Neural progenitor cell (in vitro differentiated cells): ENCODE measurements around the gene SLCO1B1. TPM values are rescaled to one million over a fixed set of nuclear protein-coding genes. Genes with fewer than 3 reads are reported as not detected.

Source experiments
- DNase-seq: peaks from one replicate; pipeline ENCODE4 v3.0.0-alpha.2; 2016; ENCODE audit warnings: low spot score
- H2AFZ ChIP-seq: fragments of 200-600 bp; sonication (generic); replicated peaks from 2 replicates; pipeline ENCODE4 v1.6.1; 2016; ENCODE audit warnings: antibody characterized with exemption
- H3F3A ChIP-seq: fragments of 200-600 bp; sonication (generic); 2 replicates; pipeline ENCODE4 v1.6.1; 2016; ENCODE audit warnings: antibody characterized with exemption, low read depth
- H3K27ac ChIP-seq: fragments of 200-600 bp; sonication (generic); 2 replicates; pipeline ENCODE4 v1.5.1; 2016; ENCODE audit warnings: mild to moderate bottlenecking
- H3K27me3 ChIP-seq: fragments of 200-600 bp; sonication (generic); 2 replicates; pipeline ENCODE4 v1.6.1; 2016; ENCODE audit warnings: mild to moderate bottlenecking, moderate library complexity
- H3K36me3 ChIP-seq: fragments of 200-600 bp; sonication (generic); 2 replicates; pipeline ENCODE4 v1.5.1; 2016
- H3K4me1 ChIP-seq: fragments of 200-600 bp; sonication (generic); 2 replicates; pipeline ENCODE4 v1.6.1; 2016; ENCODE audit warnings: mixed run types
- H3K4me2 ChIP-seq: fragments of 200-600 bp; sonication (generic); 2 replicates; pipeline ENCODE4 v1.6.1; 2016
- H3K4me3 ChIP-seq: fragments of 200-600 bp; sonication (generic); 2 replicates; pipeline ENCODE4 v1.5.1; 2016
- H3K79me2 ChIP-seq: fragments of 200-600 bp; sonication (generic); 2 replicates; pipeline ENCODE4 v1.6.1; 2016; ENCODE audit warnings: low read depth
- H3K9ac ChIP-seq: fragments of 200-600 bp; sonication (generic); 2 replicates; pipeline ENCODE4 v1.6.1; 2016
- H3K9me3 ChIP-seq: fragments of 200-600 bp; sonication (generic); 2 replicates; pipeline ENCODE4 v1.5.1; 2016; ENCODE audit warnings: low read depth
- H4K20me1 ChIP-seq: fragments of 200-600 bp; sonication (generic); 2 replicates; pipeline ENCODE4 v1.6.1; 2016; ENCODE audit warnings: low read depth
- H3K27ac Mint-ChIP-seq: 3 replicates; pipeline ENCODE4 v1.8.0; 2021; ENCODE audit warnings: mixed read lengths
- H3K27me3 Mint-ChIP-seq: 2 replicates; pipeline ENCODE4 v1.8.0; 2022; ENCODE audit warnings: low read depth, mild to moderate bottlenecking, inconsistent platforms, moderate library complexity, mixed read lengths; ENCODE audit not compliant: insufficient read depth
- H3K36me3 Mint-ChIP-seq: 3 replicates; pipeline ENCODE4 v1.8.0; 2021; ENCODE audit warnings: mixed read lengths
- H3K4me1 Mint-ChIP-seq: 3 replicates; pipeline ENCODE4 v1.8.0; 2021; ENCODE audit warnings: mixed read lengths
- H3K4me3 Mint-ChIP-seq: 3 replicates; pipeline ENCODE4 v1.8.0; 2021; ENCODE audit warnings: mild to moderate bottlenecking, moderate library complexity, mixed read lengths
- H3K9me3 Mint-ChIP-seq: 3 replicates; pipeline ENCODE4 v1.8.0; 2020; ENCODE audit warnings: mixed read lengths
- CTCF ChIP-seq: fragments of 200-600 bp; sonication (generic); IDR thresholded peaks from 2 replicates; pipeline ENCODE4 v1.5.1; 2017; ENCODE audit warnings: antibody characterized with exemption, mild to moderate bottlenecking
- EZH2 ChIP-seq: fragments of 200-600 bp; sonication (generic); IDR thresholded peaks from 2 replicates; pipeline ENCODE4 v1.6.1; 2017; ENCODE audit warnings: antibody characterized with exemption, mild to moderate bottlenecking, moderate library complexity
- EZH2phosphoT487 ChIP-seq: fragments of 200-600 bp; sonication (generic); IDR thresholded peaks from 2 replicates; pipeline ENCODE4 v1.6.1; 2017; ENCODE audit warnings: antibody characterized with exemption
- total RNA-seq: library from RNA; depleted of rRNA; stranded (reverse); fragments of >200 nt; gene quantifications from 2 replicates; pipeline ENCODE4 v1.2.3, GENCODE V29; 2015; ENCODE audit warnings: low replicate concordance

SLCO1B1 gene
- total RNA-seq, 1 donor from 2014 or later = not detected

DNA sequence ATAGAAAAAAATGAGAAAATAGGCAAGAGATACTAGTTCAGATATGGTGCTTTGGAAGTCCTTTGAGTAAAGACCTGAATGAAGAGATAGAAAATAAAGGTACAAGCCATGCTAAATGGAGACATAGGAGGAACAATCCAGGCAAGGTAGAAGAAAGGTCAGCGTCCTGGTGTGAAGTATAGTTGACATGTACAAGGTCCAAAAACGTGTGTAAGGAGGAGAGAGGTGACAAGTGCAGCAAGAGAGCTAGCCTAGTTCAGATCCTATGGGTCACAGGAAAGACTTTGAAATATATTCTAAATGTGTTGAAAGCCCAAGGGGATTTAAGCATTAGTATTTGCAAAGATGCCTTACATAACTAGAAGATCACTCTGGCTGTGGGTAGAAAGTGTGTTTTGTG lies 88.2 kb downstream of the SLCO1B1 start:
- peaks cover 3% of the 10 kb centered on the region for H3K9me3 Mint-ChIP-seq

GRCh38 chr12:21220266-21220665 lies 89.3 kb downstream of the SLCO1B1 start:
- no peaks in the 10 kb centered on the region for H3K4me1 ChIP-seq
- Mint-ChIP-seq H3K4me1 (peaks cover 4% of the 10 kb centered on the region), H3K27ac (no peak overlapping the region), H3K27me3 (no peaks in the 10 kb centered on the region), H3K9me3 (no peaks in the 10 kb centered on the region), H3K4me3 (no peak overlapping the region), H3K36me3 (no peaks in the 10 kb centered on the region)
- no peaks in the 10 kb centered on the region for H3K27me3 ChIP-seq
- no peak overlapping the region for H3K27ac ChIP-seq
- no peak overlapping the region for H3K9ac ChIP-seq
- no peak overlapping the region for H3K4me3 ChIP-seq
- no peak overlapping the region for H2AFZ ChIP-seq
- no peaks in the 10 kb centered on the region for H3K9me3 ChIP-seq
- no peaks in the 10 kb centered on the region for H3F3A ChIP-seq
- H3K36me3 ChIP-seq = no peaks in the 10 kb centered on the region
- DNase-seq = no peak
- TF ChIP-seq CTCF (no peak), EZH2phosphoT487 (no peak), EZH2 (no peak)
- no peaks in the 10 kb centered on the region for H3K79me2 ChIP-seq
- H3K4me2 ChIP-seq = no peak overlapping the region
- no peaks in the 10 kb centered on the region for H4K20me1 ChIP-seq

More for the DNA sequence above, 88.2 kb downstream of the SLCO1B1 start:
- TF ChIP-seq EZH2phosphoT487 = no peak
- TF ChIP-seq CTCF = no peak
- TF ChIP-seq EZH2 = no peak
- H3K27me3 Mint-ChIP-seq = no peaks in the 10 kb centered on the region
- no peak overlapping the region for H3K27ac ChIP-seq
- no peaks in the 10 kb centered on the region for H3K4me1 ChIP-seq
- H3K36me3 Mint-ChIP-seq = no peaks in the 10 kb centered on the region
- no peaks in the 10 kb centered on the region for H3K79me2 ChIP-seq
- no peak overlapping the region for H3K9ac ChIP-seq
- H3K4me1 Mint-ChIP-seq = peaks cover 4% of the 10 kb centered on the region
- H3K27me3 ChIP-seq = no peaks in the 10 kb centered on the region
- H3K36me3 ChIP-seq = no peaks in the 10 kb centered on the region
- no peak overlapping the region for H3K4me2 ChIP-seq
- H4K20me1 ChIP-seq = no peaks in the 10 kb centered on the region
- H3F3A ChIP-seq = no peaks in the 10 kb centered on the region
- H3K27ac Mint-ChIP-seq = no peak overlapping the region
- no peak for DNase-seq
- no peak overlapping the region for H3K4me3 Mint-ChIP-seq
- no peak overlapping the region for H3K4me3 ChIP-seq
- no peaks in the 10 kb centered on the region for H3K9me3 ChIP-seq
- H2AFZ ChIP-seq = no peak overlapping the region

DNA sequence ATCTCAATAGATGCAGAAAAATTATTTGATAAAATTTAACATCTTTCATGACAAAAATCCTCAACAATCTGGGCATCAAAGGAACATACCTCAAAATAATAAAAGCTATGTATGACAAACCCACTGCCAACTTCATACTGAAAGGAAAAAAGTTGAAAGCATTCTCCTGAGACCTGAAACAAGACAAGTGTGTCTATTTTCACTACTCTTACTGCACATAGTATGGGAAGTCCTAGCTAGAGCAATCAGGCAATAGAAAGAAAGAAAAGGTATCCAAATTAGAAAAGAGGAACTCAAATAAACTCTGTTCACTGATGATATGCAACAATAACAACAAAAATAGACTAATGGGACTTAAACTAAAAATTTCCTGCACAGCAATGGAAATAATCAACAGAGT lies 90.1 kb downstream of the SLCO1B1 start:
- H3K36me3 Mint-ChIP-seq = no peaks in the 10 kb centered on the region
- DNase-seq = no peak
- H3K27me3 ChIP-seq = no peaks in the 10 kb centered on the region
- H3K9ac ChIP-seq = no peak overlapping the region
- no peak overlapping the region for H3K27ac Mint-ChIP-seq
- H3K4me3 Mint-ChIP-seq = no peak overlapping the region
- H3K4me1 Mint-ChIP-seq = peaks cover 4% of the 10 kb centered on the region
- TF ChIP-seq CTCF (no peak), EZH2phosphoT487 (no peak), EZH2 (no peak)
- H3K27ac ChIP-seq = no peak overlapping the region
- H3K9me3 ChIP-seq = no peaks in the 10 kb centered on the region
- no peaks in the 10 kb centered on the region for H3K9me3 Mint-ChIP-seq
- no peak overlapping the region for H3K4me3 ChIP-seq
- no peak overlapping the region for H2AFZ ChIP-seq
- no peaks in the 10 kb centered on the region for H3F3A ChIP-seq
- no peaks in the 10 kb centered on the region for H3K27me3 Mint-ChIP-seq
- no peak overlapping the region for H3K4me2 ChIP-seq
- no peaks in the 10 kb centered on the region for H3K36me3 ChIP-seq
- no peaks in the 10 kb centered on the region for H3K79me2 ChIP-seq
- no peaks in the 10 kb centered on the region for H3K4me1 ChIP-seq
- H4K20me1 ChIP-seq = no peaks in the 10 kb centered on the region
